ENCODE results near the gene KRTDAP. TPM values are rescaled to one million over a fixed set of nuclear protein-coding genes. Genes with fewer than 3 reads are reported as not detected.

The KRTDAP gene
- total RNA-seq, 1 experiment from 2014 or later = 1.7 TPM

DNA sequence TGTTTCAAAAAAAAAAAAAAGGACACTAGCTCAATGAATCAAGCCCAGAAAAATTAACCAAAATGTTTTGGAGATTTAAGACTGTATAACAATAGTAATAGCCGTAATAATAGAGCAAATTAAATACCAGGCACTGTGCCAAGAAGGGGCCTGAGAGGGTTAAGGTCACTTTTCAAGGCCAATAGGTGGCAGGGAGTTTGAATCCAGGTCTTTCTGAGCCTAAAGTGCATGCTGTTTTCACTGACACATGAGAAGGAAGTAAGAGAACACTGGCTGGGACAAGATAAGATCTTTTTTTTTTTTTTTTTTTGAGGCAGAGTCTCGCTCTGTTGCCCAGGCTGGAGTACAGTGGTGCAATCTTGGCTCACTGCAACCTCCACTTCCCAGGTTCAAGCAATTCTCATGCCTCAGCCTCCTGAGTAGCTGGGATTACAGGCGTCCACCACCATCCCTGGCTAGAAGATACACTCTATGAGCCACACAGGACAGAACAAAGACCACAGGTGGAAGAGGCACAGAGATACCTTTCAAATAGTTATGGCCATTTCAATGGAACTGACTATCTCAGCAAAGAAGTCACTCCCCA is 34.6 kb downstream of the KRTDAP start:
- no peak for ATAC-seq
- TF ChIP-seq ZNF138 (CRISPR knock-in tag; conservative IDR thresholded peaks at IDR 0.05) (no peak), ELF4 (CRISPR knock-in tag; IDR thresholded peaks at IDR 0.05; ENCODE audit: low read depth) (no peak), ZNF423 (CRISPR knock-in tag; IDR thresholded peaks at IDR 0.05) (no peak), TCF7 (CRISPR knock-in tag; IDR thresholded peaks at IDR 0.05; ENCODE audit: low read depth) (no peak), IRF2 (CRISPR knock-in tag; IDR thresholded peaks at IDR 0.05; ENCODE audit: borderline replicate concordance, low read depth) (no peak)
- Mint-ChIP-seq H3K36me3 (no peaks in the 10 kb centered on the region), H3K27ac (no peak overlapping the region), H3K27me3 (ENCODE audit: low read depth) (no peaks in the 10 kb centered on the region), H3K4me3 (no peak overlapping the region), H3K4me1 (peaks cover 1% of the 10 kb centered on the region; the same call in 1 of the 2 replicates), H3K9me3 (no peaks in the 10 kb centered on the region)
- CTCF ChIA-PET = no interaction called here
- DNase-seq (ENCODE audit: low spot score) = no peak
- POLR2A ChIA-PET = interaction anchor here (0.6 to 0.7 kb wide), 2 partner anchors 17 to 110 kb away, joined by 6 read pairs; no protein-coding TSS in a partner anchor

DNA sequence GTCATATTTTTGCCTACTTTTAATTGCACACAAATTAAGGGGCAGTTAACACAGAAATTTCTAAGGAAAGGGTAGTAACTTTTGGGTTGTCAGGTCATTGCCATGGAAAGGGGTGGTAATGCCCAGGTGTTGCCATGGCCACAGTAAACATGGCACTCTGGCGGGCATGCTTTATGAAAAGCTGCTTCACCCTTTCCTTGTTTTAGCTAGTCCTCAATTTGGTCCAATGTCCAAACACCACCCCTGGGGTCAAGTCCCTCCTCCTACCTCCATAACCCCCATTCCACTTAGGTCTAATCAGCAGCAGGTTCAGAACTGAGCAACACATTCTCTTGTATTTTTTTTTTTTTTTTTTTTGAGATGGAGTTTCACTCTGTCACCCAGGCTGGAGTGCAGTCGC is 35.6 kb downstream of the KRTDAP start:
- no peaks in the 10 kb centered on the region for H3K9me3 Mint-ChIP-seq
- ChIA-PET CTCF (interaction anchor here (0.7 to 1.1 kb wide), 3 partner anchors 19 to 335 kb away, joined by 3 to 4 read pairs (median 3); no protein-coding TSS in a partner anchor), POLR2A (interaction anchor here (0.7 kb wide), 1 partner anchor 9 kb away, joined by 6 read pairs; no protein-coding TSS in a partner anchor)
- H3K4me3 Mint-ChIP-seq = no peak overlapping the region
- H3K27ac Mint-ChIP-seq = no peak overlapping the region
- no peak for ATAC-seq
- peaks cover 4% of the 10 kb centered on the region; the same call in 1 of the 2 replicates for H3K27me3 Mint-ChIP-seq (ENCODE audit: low read depth)
- H3K4me1 Mint-ChIP-seq = no peaks in the 10 kb centered on the region
- no peak for TF ChIP-seq CREM (CRISPR knock-in tag; IDR thresholded peaks at IDR 0.05)
- TF ChIP-seq JUN (CRISPR knock-in tag; IDR thresholded peaks at IDR 0.05) = no peak
- TF ChIP-seq NFE2L1 (CRISPR knock-in tag; IDR thresholded peaks at IDR 0.05) = no peak
- no peak for TF ChIP-seq NR2C2 (CRISPR knock-in tag; IDR thresholded peaks at IDR 0.05)
- no peaks in the 10 kb centered on the region for H3K36me3 Mint-ChIP-seq
- DNase-seq (ENCODE audit: low spot score) = no peak

DNA sequence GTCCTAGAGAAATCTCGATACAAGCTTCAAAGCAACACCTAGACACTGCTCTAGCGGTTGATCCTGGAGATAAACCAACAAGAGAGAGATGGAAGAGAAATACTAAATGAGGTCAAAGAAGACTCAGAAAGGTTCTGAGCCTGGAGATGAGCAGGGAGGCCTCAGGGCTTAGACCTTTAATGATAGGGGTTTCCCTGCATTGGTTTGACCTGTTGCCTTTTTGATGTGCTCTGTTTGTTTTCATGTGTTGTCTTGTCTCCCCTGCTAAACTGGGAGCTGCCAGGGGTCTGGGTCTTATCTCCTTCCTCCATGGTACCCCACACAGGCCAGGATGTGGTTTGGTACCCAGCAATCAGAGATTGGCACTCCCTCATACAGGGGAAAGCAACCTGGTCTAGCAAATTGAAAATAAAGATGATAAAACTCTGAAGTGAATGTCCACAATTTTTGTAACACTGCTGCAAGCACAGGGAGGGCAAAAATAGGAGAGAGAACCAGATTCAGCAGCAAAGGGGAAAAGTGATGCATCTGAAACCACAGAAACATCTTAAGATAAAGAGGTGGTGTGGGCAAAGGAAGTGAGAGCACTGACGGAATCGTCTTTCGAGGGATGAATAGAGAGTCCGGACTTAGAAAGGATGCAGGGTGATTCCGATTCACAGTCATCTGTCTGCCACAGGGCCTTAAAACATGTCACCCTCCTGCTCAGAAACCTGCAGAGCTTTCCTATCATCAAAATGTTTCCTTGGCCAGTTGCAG is 38.7 kb downstream of the KRTDAP start:
- peaks cover 9% of the 10 kb centered on the region for H3K4me1 Mint-ChIP-seq
- no peaks in the 10 kb centered on the region for H3K9me3 Mint-ChIP-seq
- no peak for ATAC-seq
- ChIA-PET POLR2A (interaction anchor here (0.7 kb wide), 1 partner anchor 80 kb away, joined by 5 read pairs; no protein-coding TSS in a partner anchor), CTCF (interaction anchor here (0.7 to 1.6 kb wide), 3 partner anchors 9 to 99 kb away, joined by 3 to 7 read pairs (median 4); no protein-coding TSS in a partner anchor)
- peaks cover 4% of the 10 kb centered on the region; the same call in 1 of the 2 replicates for H3K27me3 Mint-ChIP-seq (ENCODE audit: low read depth)
- no peak for TF ChIP-seq TEAD4 (CRISPR knock-in tag; IDR thresholded peaks at IDR 0.05)
- H3K27ac Mint-ChIP-seq = no peak overlapping the region
- DNase-seq (ENCODE audit: low spot score) = no peak
- no peak overlapping the region for H3K4me3 Mint-ChIP-seq
- H3K36me3 Mint-ChIP-seq = no peaks in the 10 kb centered on the region

DNA sequence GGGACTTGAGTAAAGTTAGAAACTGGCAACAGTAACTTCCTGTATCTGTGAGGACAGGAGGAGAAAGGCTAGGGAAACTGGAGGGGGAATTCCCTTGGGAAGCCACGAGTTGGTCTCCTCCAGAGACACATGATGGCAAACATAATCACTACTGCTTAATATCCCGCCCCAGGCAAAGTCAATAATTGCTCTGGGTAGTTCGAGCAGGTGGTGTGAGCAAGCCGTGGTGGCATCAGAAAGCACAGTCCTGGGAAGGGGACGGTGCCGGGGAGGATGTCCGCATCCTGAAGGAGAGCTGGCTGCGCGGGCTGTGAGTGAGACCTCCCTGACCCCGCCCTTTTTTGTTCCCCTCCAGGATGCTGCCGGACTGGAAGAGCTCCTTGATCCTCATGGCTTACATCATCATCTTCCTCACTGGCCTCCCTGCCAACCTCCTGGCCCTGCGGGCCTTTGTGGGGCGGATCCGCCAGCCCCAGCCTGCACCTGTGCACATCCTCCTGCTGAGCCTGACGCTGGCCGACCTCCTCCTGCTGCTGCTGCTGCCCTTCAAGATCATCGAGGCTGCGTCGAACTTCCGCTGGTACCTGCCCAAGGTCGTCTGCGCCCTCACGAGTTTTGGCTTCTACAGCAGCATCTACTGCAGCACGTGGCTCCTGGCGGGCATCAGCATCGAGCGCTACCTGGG is 40.8 kb downstream of the KRTDAP start:
- POLR2A ChIA-PET = interaction anchor here (0.6 kb wide), 1 partner anchor 194 kb away, joined by 6 read pairs; no protein-coding TSS in a partner anchor
- DNase-seq (ENCODE audit: low spot score) = no peak
- Mint-ChIP-seq H3K27me3 (ENCODE audit: low read depth) (peaks cover 9% of the 10 kb centered on the region), H3K27ac (no peak overlapping the region), H3K4me1 (peaks cover 9% of the 10 kb centered on the region), H3K36me3 (no peaks in the 10 kb centered on the region), H3K9me3 (no peaks in the 10 kb centered on the region), H3K4me3 (no peak overlapping the region)
- TF ChIP-seq ZNF219 (CRISPR knock-in tag; IDR thresholded peaks at IDR 0.05; ENCODE audit: borderline replicate concordance) = no peak
- no peak for TF ChIP-seq PRRX2 (CRISPR knock-in tag; IDR thresholded peaks at IDR 0.05)
- no peak for TF ChIP-seq ZNF317 (CRISPR knock-in tag; IDR thresholded peaks at IDR 0.05; ENCODE audit: borderline replicate concordance, low read depth)
- TF ChIP-seq, protein P1, sequence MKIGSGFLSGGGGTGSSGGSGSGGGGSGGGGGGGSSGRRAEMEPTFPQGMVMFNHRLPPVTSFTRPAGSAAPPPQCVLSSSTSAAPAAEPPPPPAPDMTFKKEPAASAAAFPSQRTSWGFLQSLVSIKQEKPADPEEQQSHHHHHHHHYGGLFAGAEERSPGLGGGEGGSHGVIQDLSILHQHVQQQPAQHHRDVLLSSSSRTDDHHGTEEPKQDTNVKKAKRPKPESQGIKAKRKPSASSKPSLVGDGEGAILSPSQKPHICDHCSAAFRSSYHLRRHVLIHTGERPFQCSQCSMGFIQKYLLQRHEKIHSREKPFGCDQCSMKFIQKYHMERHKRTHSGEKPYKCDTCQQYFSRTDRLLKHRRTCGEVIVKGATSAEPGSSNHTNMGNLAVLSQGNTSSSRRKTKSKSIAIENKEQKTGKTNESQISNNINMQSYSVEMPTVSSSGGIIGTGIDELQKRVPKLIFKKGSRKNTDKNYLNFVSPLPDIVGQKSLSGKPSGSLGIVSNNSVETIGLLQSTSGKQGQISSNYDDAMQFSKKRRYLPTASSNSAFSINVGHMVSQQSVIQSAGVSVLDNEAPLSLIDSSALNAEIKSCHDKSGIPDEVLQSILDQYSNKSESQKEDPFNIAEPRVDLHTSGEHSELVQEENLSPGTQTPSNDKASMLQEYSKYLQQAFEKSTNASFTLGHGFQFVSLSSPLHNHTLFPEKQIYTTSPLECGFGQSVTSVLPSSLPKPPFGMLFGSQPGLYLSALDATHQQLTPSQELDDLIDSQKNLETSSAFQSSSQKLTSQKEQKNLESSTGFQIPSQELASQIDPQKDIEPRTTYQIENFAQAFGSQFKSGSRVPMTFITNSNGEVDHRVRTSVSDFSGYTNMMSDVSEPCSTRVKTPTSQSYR (CRISPR knock-in tag; IDR thresholded peaks at IDR 0.05) = no peak
- TF ChIP-seq MXD4 (CRISPR knock-in tag; IDR thresholded peaks at IDR 0.05; ENCODE audit: borderline replicate concordance) = no peak
- TF ChIP-seq HMGA2 (CRISPR knock-in tag; IDR thresholded peaks at IDR 0.05) = no peak
- no peak for TF ChIP-seq ESRRA (CRISPR knock-in tag; IDR thresholded peaks at IDR 0.05; ENCODE audit: borderline replicate concordance)
- TF ChIP-seq ATF1 (CRISPR knock-in tag; IDR thresholded peaks at IDR 0.05) = no peak
- no peak for TF ChIP-seq CREB1 (CRISPR knock-in tag; IDR thresholded peaks at IDR 0.05)
- no peak for TF ChIP-seq CREM (CRISPR knock-in tag; IDR thresholded peaks at IDR 0.05)
- TF ChIP-seq, protein P2, sequence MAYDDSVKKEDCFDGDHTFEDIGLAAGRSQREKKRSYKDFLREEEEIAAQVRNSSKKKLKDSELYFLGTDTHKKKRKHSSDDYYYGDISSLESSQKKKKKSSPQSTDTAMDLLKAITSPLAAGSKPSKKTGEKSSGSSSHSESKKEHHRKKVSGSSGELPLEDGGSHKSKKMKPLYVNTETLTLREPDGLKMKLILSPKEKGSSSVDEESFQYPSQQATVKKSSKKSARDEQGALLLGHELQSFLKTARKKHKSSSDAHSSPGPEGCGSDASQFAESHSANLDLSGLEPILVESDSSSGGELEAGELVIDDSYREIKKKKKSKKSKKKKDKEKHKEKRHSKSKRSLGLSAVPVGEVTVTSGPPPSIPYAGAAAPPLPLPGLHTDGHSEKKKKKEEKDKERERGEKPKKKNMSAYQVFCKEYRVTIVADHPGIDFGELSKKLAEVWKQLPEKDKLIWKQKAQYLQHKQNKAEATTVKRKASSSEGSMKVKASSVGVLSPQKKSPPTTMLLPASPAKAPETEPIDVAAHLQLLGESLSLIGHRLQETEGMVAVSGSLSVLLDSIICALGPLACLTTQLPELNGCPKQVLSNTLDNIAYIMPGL (CRISPR knock-in tag; IDR thresholded peaks at IDR 0.05) = no peak
- CTCF ChIA-PET = interaction anchor here (1.3 to 2.3 kb wide), 2 partner anchors 27 to 46 kb away, joined by 3 to 9 read pairs; no protein-coding TSS in a partner anchor
- no peak for ATAC-seq
